Panc1 (cell line): Measurements from ENCODE around the gene MID2.
"Not testable (repeated sequence)": the region's sequence is repeated elsewhere in the genome, so short reads cannot be mapped to it uniquely, and the experiment has no call there.

Experiments used
- CTCF ChIP-seq: fragments of 450-650 bp; IDR thresholded peaks from 2 replicates; pipeline ENCODE4 v1.5.1; 2017; ENCODE audit warnings: mild to moderate bottlenecking
- POLR2AphosphoS5 ChIP-seq: IDR thresholded peaks from 2 replicates; pipeline ENCODE4 v1.6.1; 2012; ENCODE audit warnings: mild to moderate bottlenecking, low read depth, low read length, moderate library complexity
- REST ChIP-seq, 2 experiments: IDR thresholded peaks; 2 replicates each; pipeline ENCODE4 v1.6.1; 2011 to 2012; ENCODE audit warnings: low read depth in 2 of 2, control low read depth in 1 of 2, low read length in 1 of 2, mild to moderate bottlenecking in 1 of 2, moderate library complexity in 1 of 2; ENCODE audit not compliant: insufficient read depth in 1 of 2
- SIN3A ChIP-seq: IDR thresholded peaks from 2 replicates; pipeline ENCODE4 v1.6.1; 2012; ENCODE audit warnings: low read depth, mild to moderate bottlenecking, low read length, moderate library complexity, borderline replicate concordance; ENCODE audit not compliant: insufficient read depth

- TF ChIP-seq CTCF; REST (IDR thresholded peaks at IDR 0.05; ENCODE audit: insufficient read depth in 1 of 2, low read depth in 2 of 2, low read length in 1 of 2); POLR2AphosphoS5; SIN3A: not testable (repeated sequence)
Measured at GRCh38 chrX:107851665-107852064, 26.0 kb downstream of the MID2 start.
